ENCODE data around the gene TAOK2. TPM values are rescaled to one million over a fixed set of nuclear protein-coding genes. Genes with fewer than 3 reads are reported as not detected.
"Not testable (repeated sequence)": the region's sequence is repeated elsewhere in the genome, so short reads cannot be mapped to it uniquely, and the experiment has no call there.

TAOK2 gene
- total RNA-seq, 6 experiments from 2014 or later = 50.4 to 56.9 (median 53.0) TPM

DNA sequence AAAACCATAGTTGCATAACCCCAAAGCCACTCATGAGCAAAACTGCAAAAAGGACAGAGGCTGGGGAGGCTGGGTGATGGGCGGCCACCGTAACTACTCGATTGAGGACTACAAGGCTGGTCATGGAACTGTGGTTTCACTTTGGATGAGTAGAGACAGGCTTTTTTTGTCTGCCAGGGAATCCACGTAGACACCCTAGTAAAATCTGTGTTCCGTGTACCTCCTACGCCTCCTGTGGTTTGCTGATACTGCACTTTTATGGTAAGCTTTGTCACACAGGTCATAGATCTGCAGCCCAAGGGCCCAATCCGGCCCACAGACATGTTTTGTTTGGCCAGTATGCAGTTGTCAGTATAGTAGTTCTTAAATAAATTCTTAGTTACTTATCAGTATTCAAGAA, 59.6 kb downstream of the TAOK2 start:
- Mint-ChIP-seq H3K4me3 (no peak overlapping the region), H3K36me3 (ENCODE audit: low read depth) (no peaks in the 10 kb centered on the region), H3K27ac (no peak overlapping the region), H3K27me3 (ENCODE audit: insufficient read depth) (peaks cover 47% of the 10 kb centered on the region), H3K9me3 (no peaks in the 10 kb centered on the region), H3K4me1 (ENCODE audit: low read depth) (peaks cover 6% of the 10 kb centered on the region; the same call in 1 of the 2 replicates)
- DNase-seq = no peak
- TF ChIP-seq, protein P1, sequence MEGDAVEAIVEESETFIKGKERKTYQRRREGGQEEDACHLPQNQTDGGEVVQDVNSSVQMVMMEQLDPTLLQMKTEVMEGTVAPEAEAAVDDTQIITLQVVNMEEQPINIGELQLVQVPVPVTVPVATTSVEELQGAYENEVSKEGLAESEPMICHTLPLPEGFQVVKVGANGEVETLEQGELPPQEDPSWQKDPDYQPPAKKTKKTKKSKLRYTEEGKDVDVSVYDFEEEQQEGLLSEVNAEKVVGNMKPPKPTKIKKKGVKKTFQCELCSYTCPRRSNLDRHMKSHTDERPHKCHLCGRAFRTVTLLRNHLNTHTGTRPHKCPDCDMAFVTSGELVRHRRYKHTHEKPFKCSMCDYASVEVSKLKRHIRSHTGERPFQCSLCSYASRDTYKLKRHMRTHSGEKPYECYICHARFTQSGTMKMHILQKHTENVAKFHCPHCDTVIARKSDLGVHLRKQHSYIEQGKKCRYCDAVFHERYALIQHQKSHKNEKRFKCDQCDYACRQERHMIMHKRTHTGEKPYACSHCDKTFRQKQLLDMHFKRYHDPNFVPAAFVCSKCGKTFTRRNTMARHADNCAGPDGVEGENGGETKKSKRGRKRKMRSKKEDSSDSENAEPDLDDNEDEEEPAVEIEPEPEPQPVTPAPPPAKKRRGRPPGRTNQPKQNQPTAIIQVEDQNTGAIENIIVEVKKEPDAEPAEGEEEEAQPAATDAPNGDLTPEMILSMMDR (IDR thresholded peaks at IDR 0.05) = no peak

DNA sequence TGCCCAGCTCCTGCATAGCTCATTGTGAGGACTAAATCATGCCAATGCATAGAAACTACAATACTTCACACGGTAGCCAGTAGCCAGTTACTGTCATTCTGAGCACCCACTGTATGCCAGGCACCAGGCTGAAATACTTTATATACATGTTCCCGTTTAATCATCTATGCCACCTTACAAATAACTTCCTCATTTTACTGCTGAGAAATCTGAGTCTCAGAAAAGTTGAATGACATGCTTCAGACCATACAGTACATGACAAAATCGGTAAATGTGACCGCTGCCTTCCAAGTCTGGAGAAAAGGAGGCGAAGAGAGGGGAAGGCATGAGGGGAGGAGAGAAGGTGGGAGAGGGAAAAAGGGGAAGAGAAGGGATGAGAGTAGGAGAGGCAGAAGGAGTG, 66.6 kb downstream of the TAOK2 start:
- Mint-ChIP-seq H3K4me3 (no peak overlapping the region), H3K27ac (no peak overlapping the region), H3K36me3 (ENCODE audit: low read depth) (no peaks in the 10 kb centered on the region), H3K9me3 (no peaks in the 10 kb centered on the region), H3K4me1 (ENCODE audit: low read depth) (no peaks in the 10 kb centered on the region), H3K27me3 (ENCODE audit: insufficient read depth) (peaks cover 17% of the 10 kb centered on the region)
- TF ChIP-seq, protein P1 (IDR thresholded peaks at IDR 0.05) = no peak
- DNase-seq = no peak

DNA sequence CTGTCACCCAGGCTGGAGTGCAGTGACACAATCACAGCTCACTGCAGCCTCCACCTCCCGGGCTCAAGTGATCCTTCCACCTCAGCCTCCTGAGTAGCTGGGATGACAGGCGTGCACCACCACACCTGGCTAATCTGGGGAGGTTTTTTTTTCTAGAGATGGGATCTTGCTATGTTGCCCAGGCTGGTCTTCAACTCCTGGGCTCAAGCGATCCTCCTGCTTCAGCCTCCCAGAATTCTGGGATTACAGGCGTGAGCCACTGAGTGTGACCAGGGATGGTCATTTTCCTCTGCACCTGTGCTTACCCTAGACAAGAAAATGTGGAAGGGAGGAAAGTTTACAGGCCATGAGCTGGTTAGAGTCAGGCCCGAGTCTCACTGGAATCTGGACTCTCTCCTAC, 67.0 kb downstream of the TAOK2 start:
- not testable (repeated sequence) for H3K4me1 Mint-ChIP-seq (ENCODE audit: low read depth); H3K9me3 Mint-ChIP-seq; H3K27ac Mint-ChIP-seq; H3K36me3 Mint-ChIP-seq (ENCODE audit: low read depth); DNase-seq; H3K4me3 Mint-ChIP-seq
- peaks cover 12% of the 10 kb centered on the region for H3K27me3 Mint-ChIP-seq (ENCODE audit: insufficient read depth)

DNA sequence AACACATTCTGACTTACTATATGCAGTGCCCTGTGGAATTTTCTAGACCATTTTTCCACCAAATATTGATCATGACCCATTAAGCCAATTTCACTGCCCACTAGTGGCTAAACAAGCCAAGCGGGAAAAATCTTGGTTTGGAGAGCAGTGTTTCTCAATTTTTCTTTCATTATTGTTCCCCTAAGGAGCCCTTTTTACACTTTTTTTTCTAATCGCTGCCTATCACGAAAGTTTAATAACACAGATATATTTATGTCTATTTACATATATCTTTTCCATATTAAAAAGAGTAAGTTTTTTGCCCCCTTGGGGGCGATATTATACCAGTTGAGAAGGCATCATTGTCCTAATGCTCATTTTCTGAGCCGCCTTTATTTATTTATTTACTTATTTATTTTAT, 68.2 kb downstream of the TAOK2 start:
- DNase-seq = peak; percentile 53
- peaks cover 10% of the 10 kb centered on the region for H3K27me3 Mint-ChIP-seq (ENCODE audit: insufficient read depth)
- H3K36me3 Mint-ChIP-seq (ENCODE audit: low read depth) = no peaks in the 10 kb centered on the region
- no peak overlapping the region for H3K4me3 Mint-ChIP-seq
- TF ChIP-seq, protein P1 (IDR thresholded peaks at IDR 0.05) = peak; percentile 83
- H3K4me1 Mint-ChIP-seq (ENCODE audit: low read depth) = no peaks in the 10 kb centered on the region
- H3K27ac Mint-ChIP-seq = no peak overlapping the region
- H3K9me3 Mint-ChIP-seq = no peaks in the 10 kb centered on the region

Other genes starting within 250 kb of the TAOK2 start
- gene C16orf54, start 227.9 kb upstream of the TAOK2 start, total RNA-seq (2021; fragmentation: NEBNext Ultra II Directional; extraction: Animal tissue kit (Norgen Biotek cat#: 25700)) = not detected
- not detected for gene ZG16, start 195.6 kb upstream of the TAOK2 start, total RNA-seq (2021; fragmentation: NEBNext Ultra II Directional; extraction: Animal tissue kit (Norgen Biotek cat#: 25700))
- 10 to 100 TPM; 26.4 to 50.3 (median 48.9) TPM for gene KIF22, start 183.1 kb upstream of the TAOK2 start, total RNA-seq (2021; fragmentation: NEBNext Ultra II Directional; extraction: Animal tissue kit (Norgen Biotek cat#: 25700))
- gene MAZ, start 167.3 kb upstream of the TAOK2 start, total RNA-seq (2021; fragmentation: NEBNext Ultra II Directional; extraction: Animal tissue kit (Norgen Biotek cat#: 25700)) = 100 to 1,000 TPM; 148 to 178 (median 165) TPM
- gene PRRT2, start 161.7 kb upstream of the TAOK2 start, total RNA-seq (2021; fragmentation: NEBNext Ultra II Directional; extraction: Animal tissue kit (Norgen Biotek cat#: 25700)) = 1 to 10 TPM; 2.9 to 4.3 (median 3.6) TPM
- 10 to 100 TPM; 12.9 to 19.2 (median 17.7) TPM for gene PAGR1, start 157.7 kb upstream of the TAOK2 start, total RNA-seq (2021; fragmentation: NEBNext Ultra II Directional; extraction: Animal tissue kit (Norgen Biotek cat#: 25700))
- gene MVP, start 153.4 kb upstream of the TAOK2 start, total RNA-seq (2021; fragmentation: NEBNext Ultra II Directional; extraction: Animal tissue kit (Norgen Biotek cat#: 25700)) = 100 to 1,000 TPM; 234 to 296 (median 268) TPM
- 100 to 1,000 TPM in 3 of 6 experiments, 10 to 100 TPM in 3; 82.6 to 115 (median 94.7) TPM for gene CDIPT, start 110.6 kb upstream of the TAOK2 start, total RNA-seq (2021; fragmentation: NEBNext Ultra II Directional; extraction: Animal tissue kit (Norgen Biotek cat#: 25700))
- 1 to 10 TPM; 1.5 to 4.5 (median 3.9) TPM for gene SEZ6L2, start 74.3 kb upstream of the TAOK2 start, total RNA-seq (2021; fragmentation: NEBNext Ultra II Directional; extraction: Animal tissue kit (Norgen Biotek cat#: 25700))
- gene ASPHD1, start 73.4 kb upstream of the TAOK2 start, total RNA-seq (2021; fragmentation: NEBNext Ultra II Directional; extraction: Animal tissue kit (Norgen Biotek cat#: 25700)) = 10 to 100 TPM in 4 of 6 experiments, 1 to 10 TPM in 2; 5.1 to 15.9 (median 14.1) TPM
- 10 to 100 TPM; 13.9 to 17.0 (median 16.1) TPM for gene KCTD13, start 47.6 kb upstream of the TAOK2 start, total RNA-seq (2021; fragmentation: NEBNext Ultra II Directional; extraction: Animal tissue kit (Norgen Biotek cat#: 25700))
- gene TMEM219, start 11.8 kb upstream of the TAOK2 start, total RNA-seq (2021; fragmentation: NEBNext Ultra II Directional; extraction: Animal tissue kit (Norgen Biotek cat#: 25700)) = 100 to 1,000 TPM; 105 to 122 (median 110) TPM
- gene HIRIP3, start 21.7 kb downstream of the TAOK2 start, total RNA-seq (2021; fragmentation: NEBNext Ultra II Directional; extraction: Animal tissue kit (Norgen Biotek cat#: 25700)) = 10 to 100 TPM in 5 of 6 experiments, 1 to 10 TPM in 1; 9.8 to 14.4 (median 13.4) TPM
- 10 to 100 TPM; 61.0 to 77.4 (median 73.8) TPM for gene INO80E, start 22.4 kb downstream of the TAOK2 start, total RNA-seq (2021; fragmentation: NEBNext Ultra II Directional; extraction: Animal tissue kit (Norgen Biotek cat#: 25700))
- gene DOC2A, start 37.2 kb downstream of the TAOK2 start, total RNA-seq (2021; fragmentation: NEBNext Ultra II Directional; extraction: Animal tissue kit (Norgen Biotek cat#: 25700)) = under 1 TPM in 2 of 6 experiments, not detected in 4; 0.19 to 0.30 TPM
- gene C16orf92, start 49.3 kb downstream of the TAOK2 start, total RNA-seq (2021; fragmentation: NEBNext Ultra II Directional; extraction: Animal tissue kit (Norgen Biotek cat#: 25700)) = not detected
- under 1 TPM in 4 of 6 experiments, not detected in 2; 0.28 to 0.39 (median 0.33) TPM for gene TLCD3B, start 57.4 kb downstream of the TAOK2 start, total RNA-seq (2021; fragmentation: NEBNext Ultra II Directional; extraction: Animal tissue kit (Norgen Biotek cat#: 25700))
- gene ALDOA, start 91.9 kb downstream of the TAOK2 start, total RNA-seq (2021; fragmentation: NEBNext Ultra II Directional; extraction: Animal tissue kit (Norgen Biotek cat#: 25700)) = 1,000 to 10,000 TPM; 1,621 to 1,937 (median 1,752) TPM
- gene PPP4C, start 102.1 kb downstream of the TAOK2 start, total RNA-seq (2021; fragmentation: NEBNext Ultra II Directional; extraction: Animal tissue kit (Norgen Biotek cat#: 25700)) = 100 to 1,000 TPM; 111 to 135 (median 123) TPM
- under 1 TPM; 0.16 to 0.33 (median 0.26) TPM for gene TBX6, start 118.1 kb downstream of the TAOK2 start, total RNA-seq (2021; fragmentation: NEBNext Ultra II Directional; extraction: Animal tissue kit (Norgen Biotek cat#: 25700))
- gene YPEL3, start 122.3 kb downstream of the TAOK2 start, total RNA-seq (2021; fragmentation: NEBNext Ultra II Directional; extraction: Animal tissue kit (Norgen Biotek cat#: 25700)) = 10 to 100 TPM; 17.2 to 28.4 (median 19.1) TPM
- gene GDPD3, start 139.7 kb downstream of the TAOK2 start, total RNA-seq (2021; fragmentation: NEBNext Ultra II Directional; extraction: Animal tissue kit (Norgen Biotek cat#: 25700)) = 1 to 10 TPM; 1.5 to 3.0 (median 2.3) TPM
- gene MAPK3, start 149.4 kb downstream of the TAOK2 start, total RNA-seq (2021; fragmentation: NEBNext Ultra II Directional; extraction: Animal tissue kit (Norgen Biotek cat#: 25700)) = 10 to 100 TPM; 58.5 to 89.3 (median 80.4) TPM
- gene CORO1A, start 209.7 kb downstream of the TAOK2 start, total RNA-seq (2021; fragmentation: NEBNext Ultra II Directional; extraction: Animal tissue kit (Norgen Biotek cat#: 25700)) = 1 to 10 TPM; 2.9 to 4.2 (median 3.7) TPM
- 100 to 1,000 TPM; 113 to 142 (median 131) TPM for gene BOLA2B, start 219.8 kb downstream of the TAOK2 start, total RNA-seq (2021; fragmentation: NEBNext Ultra II Directional; extraction: Animal tissue kit (Norgen Biotek cat#: 25700))
- gene SLX1A, start 220.0 kb downstream of the TAOK2 start, total RNA-seq (2021; fragmentation: NEBNext Ultra II Directional; extraction: Animal tissue kit (Norgen Biotek cat#: 25700)) = 10 to 100 TPM; 13.2 to 23.3 (median 20.7) TPM
- gene SULT1A3, start 225.4 kb downstream of the TAOK2 start, total RNA-seq (2021; fragmentation: NEBNext Ultra II Directional; extraction: Animal tissue kit (Norgen Biotek cat#: 25700)) = 1 to 10 TPM; 3.4 to 8.9 (median 4.1) TPM